Hematopoietic multipotent progenitor cell treated with erythropoietin and hydrocortisone succinate and interleukin-3 and kit ligand, for 17 days (in vitro differentiated cells): Measurements from ENCODE around the gene DPH2.

Experiments used
- DNase-seq: peaks from one replicate; pipeline ENCODE4 v3.0.0-alpha.2; 2015; ENCODE audit warnings: low spot score

DPH2 gene

GRCh38 chr1:43944860-43945259 lies 24.9 kb upstream of the DPH2 start:
- no peak for DNase-seq

- no peak for DNase-seq
Observed at GRCh38 chr1:43945674-43946235, 24.1 kb upstream of the DPH2 start.

- DNase-seq: peak; percentile 97
Observed at GRCh38 chr1:43946236-43947060, 23.4 kb upstream of the DPH2 start, which contains the start of gene IPO13. IPO13 (plus strand) TSS chr1:43946950; CDS start chr1:43947601, 651 bp downstream.

GRCh38 chr1:43947061-43947873 lies 22.5 kb upstream of the DPH2 start:
- no peak for DNase-seq

GRCh38 chr1:43947874-43948437 lies 21.9 kb upstream of the DPH2 start:
- DNase-seq: no peak

- no peak for DNase-seq
Observed at GRCh38 chr1:43949678-43950077, 20.1 kb upstream of the DPH2 start.

GRCh38 chr1:43951021-43951985 lies 18.5 kb upstream of the DPH2 start:
- DNase-seq: no peak

GRCh38 chr1:43952731-43953346 lies 17.0 kb upstream of the DPH2 start:
- DNase-seq: no peak

- DNase-seq: no peak
Observed at GRCh38 chr1:43953361-43953760, 16.4 kb upstream of the DPH2 start.

- DNase-seq: no peak
Observed at GRCh38 chr1:43954036-43954435, 15.8 kb upstream of the DPH2 start.

- DNase-seq: no peak
Observed at GRCh38 chr1:43956234-43956633, 13.6 kb upstream of the DPH2 start.

GRCh38 chr1:43957407-43958040 lies 12.3 kb upstream of the DPH2 start:
- no peak for DNase-seq

- DNase-seq: no peak
Observed at GRCh38 chr1:43958351-43959255, 11.2 kb upstream of the DPH2 start.

- DNase-seq: no peak
Observed at GRCh38 chr1:43960798-43961197, 9.0 kb upstream of the DPH2 start.

- no peak for DNase-seq
Observed at GRCh38 chr1:43961692-43962091, 8.1 kb upstream of the DPH2 start.

- DNase-seq: no peak
Observed at GRCh38 chr1:43962324-43962723, 7.5 kb upstream of the DPH2 start.

- no peak for DNase-seq
Observed at GRCh38 chr1:43963006-43963405, 6.8 kb upstream of the DPH2 start.

- no peak for DNase-seq
Observed at GRCh38 chr1:43963890-43964289, 5.9 kb upstream of the DPH2 start.

GRCh38 chr1:43965316-43965715 lies 4.5 kb upstream of the DPH2 start:
- DNase-seq: no peak
